Stimulated activated CD8-positive, alpha-beta memory T cell treated with anti-CD3 and anti-CD28 coated beads, Interleukin-4, amount 100 ng/mL, for 24 hours (primary cell): Measurements from ENCODE around the gene TARS2.
A peak's percentile ranks its signal among the peaks of the same experiment; 100 is the strongest.

Source experiments
- DNase-seq: peaks from one replicate; pipeline ENCODE4 v3.0.0-alpha.2; 2020; ENCODE audit warnings: low read depth

Gene TARS2

GRCh38 chr1:150486966-150487762 is at the start of gene TARS2:
TARS2 (plus strand) TSS chr1:150487419; CDS start chr1:150487451, 32 bp downstream.
- peak; percentile 92 for DNase-seq

- no peak for DNase-seq
Measured at GRCh38 chr1:150441121-150441520, 46.1 kb upstream of the TARS2 start.

GRCh38 chr1:150444232-150444631 is 43.0 kb upstream of the TARS2 start:
- DNase-seq: no peak

DNA sequence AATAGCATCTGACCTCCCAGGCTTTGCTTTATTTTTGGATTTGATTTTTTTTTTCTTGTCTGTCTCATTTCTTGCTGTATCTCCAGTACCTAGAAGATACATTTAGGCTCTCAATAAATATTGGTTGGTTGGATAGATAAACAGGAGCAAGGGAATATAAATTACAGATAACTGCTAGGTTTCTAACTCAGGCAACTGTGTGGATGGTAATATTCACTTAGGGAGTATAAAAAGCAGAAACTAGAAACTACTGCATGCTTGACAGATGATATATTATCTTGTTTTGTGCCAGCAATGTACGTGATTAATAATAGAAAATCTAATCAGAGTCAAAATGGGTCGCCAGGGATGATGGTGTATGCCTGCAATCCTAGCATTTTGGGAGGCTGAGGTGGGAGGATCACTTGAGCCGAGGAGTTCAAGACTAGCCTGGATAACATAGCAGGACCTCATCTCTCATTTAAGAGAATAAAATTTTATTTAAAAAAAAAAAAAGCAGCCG is 31.0 kb upstream of the TARS2 start:
- DNase-seq: no peak

GRCh38 chr1:150464422-150464826 is 22.8 kb upstream of the TARS2 start:
- DNase-seq: peak; percentile 38

- DNase-seq: no peak
Measured at GRCh38 chr1:150466964-150467363, 20.3 kb upstream of the TARS2 start.

- no peak for DNase-seq
Measured at GRCh38 chr1:150469291-150469690, 17.9 kb upstream of the TARS2 start.

DNA sequence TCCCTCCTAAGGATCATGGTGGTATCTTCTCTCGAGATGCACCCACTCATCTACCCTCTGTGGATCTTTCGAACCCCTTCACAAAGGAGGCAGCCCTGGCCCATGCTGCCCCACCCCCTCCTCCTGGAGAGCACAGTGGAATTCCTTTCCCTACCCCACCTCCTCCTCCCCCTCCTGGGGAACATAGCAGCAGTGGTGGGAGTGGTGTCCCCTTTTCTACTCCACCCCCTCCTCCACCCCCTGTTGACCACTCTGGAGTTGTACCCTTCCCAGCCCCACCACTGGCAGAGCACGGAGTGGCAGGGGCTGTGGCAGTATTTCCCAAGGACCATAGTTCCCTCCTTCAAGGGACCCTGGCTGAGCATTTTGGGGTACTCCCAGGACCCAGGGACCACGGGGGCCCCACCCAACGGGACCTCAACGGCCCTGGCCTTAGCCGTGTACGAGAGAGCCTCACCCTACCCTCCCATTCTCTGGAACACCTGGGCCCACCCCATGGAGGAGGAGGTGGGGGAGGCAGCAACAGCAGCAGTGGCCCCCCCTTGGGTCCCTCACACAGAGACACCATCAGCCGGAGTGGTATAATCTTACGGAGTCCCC is 14.5 kb upstream of the TARS2 start:
- DNase-seq: no peak

GRCh38 chr1:150473659-150474058 is 13.6 kb upstream of the TARS2 start:
- DNase-seq: no peak

GRCh38 chr1:150474869-150475268 is 12.3 kb upstream of the TARS2 start:
- DNase-seq: no peak

- no peak for DNase-seq
Measured at GRCh38 chr1:150476754-150477153, 10.5 kb upstream of the TARS2 start.

DNA sequence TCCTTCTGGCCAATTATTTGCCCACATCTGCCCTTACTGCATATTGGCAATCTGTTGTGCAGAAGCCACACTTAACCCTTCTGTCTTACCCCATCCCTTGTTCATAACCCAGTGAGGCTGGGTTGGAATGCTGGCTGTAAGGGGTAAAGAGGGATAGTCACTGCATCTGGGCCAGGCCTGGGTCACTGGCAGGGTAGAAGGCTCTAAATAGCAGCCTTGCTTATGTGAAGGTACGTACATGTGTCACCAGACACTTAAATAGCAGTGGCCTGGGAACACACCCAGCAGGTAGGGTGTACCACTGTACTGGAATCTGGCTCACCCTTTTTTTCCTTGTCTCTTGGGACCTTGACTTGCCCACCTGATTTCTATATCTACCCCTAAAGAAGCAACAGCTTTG is 9.9 kb upstream of the TARS2 start:
- DNase-seq: no peak

- DNase-seq: no peak
Measured at GRCh38 chr1:150477733-150478132, 9.5 kb upstream of the TARS2 start.

DNA sequence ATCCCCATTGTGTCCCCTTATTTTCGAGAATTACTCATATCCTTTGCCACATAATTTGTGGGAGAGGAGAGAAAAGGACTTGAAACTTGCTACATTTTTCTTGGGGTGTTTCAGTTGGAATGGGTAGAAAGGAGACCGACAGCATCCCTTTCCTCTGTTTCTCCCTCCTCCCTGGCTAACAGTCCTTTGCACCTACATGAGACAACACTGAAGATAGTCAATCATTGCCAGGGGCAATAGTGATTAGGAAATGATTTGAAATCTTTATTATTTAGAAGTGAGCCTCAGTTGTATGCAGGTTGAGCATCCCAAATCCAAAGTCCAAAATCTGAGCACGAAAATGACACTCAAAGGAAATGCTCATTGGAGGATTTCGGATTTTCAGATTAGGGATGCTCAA is 7.8 kb upstream of the TARS2 start:
- DNase-seq: no peak

GRCh38 chr1:150479927-150480352 is 7.3 kb upstream of the TARS2 start:
- DNase-seq: no peak

DNA sequence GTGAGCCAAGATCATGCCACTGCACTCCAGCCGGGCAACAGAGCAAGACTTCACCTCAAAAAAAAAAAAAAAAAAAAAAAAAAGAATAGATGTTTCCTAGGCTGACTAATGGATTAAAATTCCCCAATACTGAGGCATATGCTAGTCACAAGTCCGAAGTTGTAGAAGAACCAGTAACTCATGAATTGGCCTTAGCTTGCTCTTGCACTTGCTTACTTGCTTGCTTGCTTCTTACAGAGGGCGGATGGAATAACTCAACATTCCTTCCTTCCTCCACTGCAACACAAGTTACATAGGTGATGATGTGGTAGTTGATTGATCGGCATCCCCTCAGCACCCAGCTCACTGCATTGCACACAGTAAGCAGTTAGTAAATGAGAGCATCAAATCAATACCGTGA is 2.8 kb upstream of the TARS2 start:
- DNase-seq: no peak

- DNase-seq: no peak
Measured at GRCh38 chr1:150484861-150485260, 2.4 kb upstream of the TARS2 start.

DNA sequence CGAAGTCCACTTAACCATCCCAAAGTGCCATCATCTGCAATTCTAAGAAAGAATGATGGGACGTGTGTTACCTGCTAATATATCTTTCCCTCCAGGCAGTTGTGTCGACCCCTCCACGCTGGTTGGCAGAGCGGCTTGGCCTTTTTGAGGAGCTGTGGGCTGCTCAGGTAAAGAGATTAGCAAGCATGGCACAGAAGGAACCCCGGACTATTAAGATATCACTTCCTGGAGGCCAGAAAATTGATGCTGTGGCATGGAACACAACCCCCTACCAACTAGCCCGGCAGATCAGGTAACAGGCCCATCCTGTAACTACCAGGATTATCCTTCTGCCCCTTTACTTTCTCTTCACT is 520 bp downstream of the TARS2 start:
- no peak for DNase-seq

DNA sequence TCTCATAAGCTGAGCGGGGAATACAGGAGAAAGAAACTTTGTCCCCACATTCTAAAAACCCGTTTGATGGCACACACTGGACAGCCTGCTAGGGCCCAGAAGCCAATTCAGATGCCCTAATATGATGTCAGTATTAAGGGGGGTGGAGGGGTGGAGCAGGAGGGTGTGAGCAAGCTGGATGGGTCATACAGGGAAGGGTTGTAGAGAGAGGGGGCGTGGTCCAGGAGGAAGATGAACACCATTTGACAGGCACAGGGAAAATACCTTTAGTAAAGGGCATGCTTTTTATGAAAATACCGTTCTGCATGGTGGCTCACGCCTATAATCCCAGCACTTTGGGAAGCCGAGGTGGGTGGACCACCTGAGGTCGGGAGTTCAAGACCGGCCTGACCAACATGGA is 6.0 kb downstream of the TARS2 start:
- DNase-seq: no peak

DNA sequence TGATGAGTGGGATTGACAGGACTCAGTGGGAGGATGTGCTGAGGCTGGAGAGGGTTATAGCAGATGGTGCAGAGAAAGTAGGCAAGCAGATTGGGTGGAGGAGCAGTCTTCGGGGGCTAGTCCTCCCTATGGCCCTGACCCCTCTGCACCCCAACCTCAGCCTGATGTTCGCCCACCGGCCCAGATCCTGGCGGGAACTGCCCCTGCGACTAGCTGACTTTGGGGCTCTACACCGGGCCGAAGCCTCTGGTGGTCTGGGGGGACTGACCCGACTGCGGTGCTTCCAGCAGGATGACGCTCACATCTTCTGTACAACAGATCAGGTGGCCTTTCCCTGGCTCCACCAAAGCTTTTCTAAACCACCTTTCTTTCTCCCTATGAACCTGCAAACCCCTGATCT is 11.1 kb downstream of the TARS2 start:
- no peak for DNase-seq

GRCh38 chr1:150505431-150505830 is 18.2 kb downstream of the TARS2 start:
- DNase-seq: no peak

DNA sequence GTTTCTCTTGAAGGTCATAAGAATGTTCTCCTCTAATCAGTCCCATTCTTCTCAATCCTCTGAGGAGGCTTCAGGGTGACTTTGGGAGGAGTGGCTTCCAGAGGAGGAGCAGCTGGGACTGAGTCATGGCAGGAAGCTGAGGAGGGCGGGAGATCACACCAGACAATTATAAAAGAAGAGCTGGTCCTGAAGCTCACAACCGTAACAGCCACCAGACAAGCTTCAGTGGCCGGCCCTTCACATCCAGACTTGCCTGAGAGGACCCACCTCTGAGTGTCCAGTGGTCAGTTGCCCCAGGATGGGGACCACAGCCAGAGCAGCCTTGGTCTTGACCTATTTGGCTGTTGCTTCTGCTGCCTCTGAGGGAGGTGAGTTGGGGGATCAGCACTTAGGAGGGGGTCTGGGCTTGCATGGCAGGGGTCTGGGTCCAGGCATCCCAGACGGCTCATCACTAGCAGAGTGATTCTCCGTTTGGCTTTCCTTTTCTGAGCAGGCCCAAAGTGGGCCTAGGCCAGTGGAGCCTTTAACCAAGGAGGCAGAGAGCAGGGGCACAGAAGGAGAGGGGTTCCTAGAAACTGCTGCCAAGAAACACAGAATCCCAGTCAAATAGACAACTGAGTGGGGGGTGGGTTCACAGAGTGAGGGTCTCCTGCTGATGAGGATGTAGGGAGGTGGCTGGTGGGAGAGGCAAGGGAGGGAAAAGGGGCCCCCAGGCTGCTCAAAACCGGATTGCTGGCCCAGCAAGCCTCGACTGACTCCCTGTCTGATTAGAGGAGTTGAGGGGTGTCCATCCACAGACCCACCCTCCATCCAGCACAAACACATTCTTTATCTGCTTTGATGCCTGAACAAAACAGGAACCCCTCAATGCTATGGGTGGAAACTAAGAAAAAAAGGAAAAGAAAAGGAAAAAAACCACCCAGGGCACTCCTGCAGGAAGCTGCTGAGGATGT is 21.0 kb downstream of the TARS2 start, which contains the start of gene ECM1:
Gene ECM1 (plus strand): TSS at position 198 of the 953 bp plus-strand sequence. CDS start 101 bp downstream, at position 299.
- DNase-seq: no peak
